H9 (cell line): ENCODE results near the gene PCSK6. TPM values are rescaled to one million over a fixed set of nuclear protein-coding genes. Genes with fewer than 3 reads are reported as not detected.

Experiments
- DNase-seq: peaks from one replicate; pipeline ENCODE4 v3.0.0-alpha.2; 2017
- H2AFZ ChIP-seq: one replicate; pipeline ENCODE4 v1.6.1; 2013; ENCODE audit warnings: mild to moderate bottlenecking, low read length, control low read depth, moderate library complexity
- H2AK5ac ChIP-seq: 2 replicates; pipeline ENCODE4 v1.6.1; 2013; ENCODE audit warnings: low read length, control low read depth, mixed read lengths; ENCODE audit not compliant: insufficient read length
- H2BK120ac ChIP-seq: one replicate; pipeline ENCODE4 v1.6.1; 2013; ENCODE audit warnings: low read depth, mild to moderate bottlenecking, low read length, control low read depth, inconsistent platforms; ENCODE audit not compliant: poor library complexity, severe bottlenecking
- H2BK12ac ChIP-seq: 2 replicates; pipeline ENCODE4 v1.6.1; 2013; ENCODE audit warnings: low read length, control low read depth, mixed read lengths, low read depth; ENCODE audit not compliant: insufficient read length
- H2BK15ac ChIP-seq: 2 replicates; pipeline ENCODE4 v1.6.1; 2013; ENCODE audit warnings: low read depth, low read length, control low read depth
- H2BK20ac ChIP-seq: one replicate; pipeline ENCODE4 v1.6.1; 2013; ENCODE audit warnings: low read depth, mild to moderate bottlenecking, low read length, control low read depth, inconsistent platforms; ENCODE audit not compliant: poor library complexity, severe bottlenecking
- H2BK5ac ChIP-seq: 2 replicates; pipeline ENCODE4 v1.6.1; 2013; ENCODE audit warnings: low read length, control low read depth, mixed read lengths; ENCODE audit not compliant: insufficient read length
- H3K14ac ChIP-seq: 2 replicates; pipeline ENCODE4 v1.6.1; 2013; ENCODE audit warnings: low read length, control low read depth; ENCODE audit not compliant: insufficient read depth
- H3K18ac ChIP-seq: 2 replicates; pipeline ENCODE4 v1.6.1; 2013; ENCODE audit warnings: low read depth, mild to moderate bottlenecking, mixed read lengths, low read length, control low read depth; ENCODE audit not compliant: insufficient read length
- H3K23ac ChIP-seq: 2 replicates; pipeline ENCODE4 v1.6.1; 2013; ENCODE audit warnings: low read length, control low read depth, mixed read lengths, low read depth; ENCODE audit not compliant: insufficient read length
- H3K23me2 ChIP-seq: 2 replicates; pipeline ENCODE4 v1.6.1; 2013; ENCODE audit warnings: low read depth, mild to moderate bottlenecking, mixed read lengths, low read length, control low read depth; ENCODE audit not compliant: insufficient read length, poor library complexity, severe bottlenecking
- H3K27ac ChIP-seq: 2 replicates; pipeline ENCODE4 v1.5.1; 2013; ENCODE audit warnings: low read length, control low read depth, mixed read lengths, low read depth; ENCODE audit not compliant: insufficient read length
- H3K27me3 ChIP-seq: 2 replicates; pipeline ENCODE4 v1.6.1; 2013; ENCODE audit warnings: low read length, control low read depth, inconsistent platforms; ENCODE audit not compliant: insufficient read depth
- H3K4ac ChIP-seq: 2 replicates; pipeline ENCODE4 v1.6.1; 2013; ENCODE audit warnings: low read depth, mild to moderate bottlenecking, control low read depth, inconsistent platforms, low read length, moderate library complexity
- H3K4me1 ChIP-seq: 2 replicates; pipeline ENCODE4 v1.6.1; 2013; ENCODE audit warnings: low read length, control low read depth, inconsistent platforms; ENCODE audit not compliant: insufficient read depth
- H3K4me2 ChIP-seq: 2 replicates; pipeline ENCODE4 v1.6.1; 2013; ENCODE audit warnings: low read length, control low read depth, mixed read lengths; ENCODE audit not compliant: insufficient read length, insufficient read depth
- H3K56ac ChIP-seq: 2 replicates; pipeline ENCODE4 v1.6.1; 2013; ENCODE audit warnings: low read depth, mild to moderate bottlenecking, mixed read lengths, low read length, control low read depth; ENCODE audit not compliant: insufficient read length
- H3K79me1 ChIP-seq: 2 replicates; pipeline ENCODE4 v1.6.1; 2013; ENCODE audit warnings: low read depth, mild to moderate bottlenecking, moderate library complexity, low read length, control low read depth, inconsistent platforms; ENCODE audit not compliant: insufficient read depth, poor library complexity, severe bottlenecking
- H3K79me2 ChIP-seq: 2 replicates; pipeline ENCODE4 v1.6.1; 2013; ENCODE audit warnings: low read length, control low read depth, inconsistent platforms; ENCODE audit not compliant: insufficient read depth
- H3K9ac ChIP-seq: 2 replicates; pipeline ENCODE4 v1.6.1; 2013; ENCODE audit warnings: low read length, control low read depth, mixed read lengths; ENCODE audit not compliant: insufficient read length; ENCODE audit errors: extremely low read depth
- H3K9me3 ChIP-seq: one replicate; pipeline ENCODE4 v1.6.1; 2013; ENCODE audit warnings: low read depth, low read length, inconsistent platforms; ENCODE audit not compliant: control insufficient read depth
- H3T11ph ChIP-seq: one replicate; pipeline ENCODE4 v1.6.1; 2013; ENCODE audit warnings: mild to moderate bottlenecking, low read length, control low read depth, inconsistent platforms
- H4K20me1 ChIP-seq: one replicate; pipeline ENCODE4 v1.6.1; 2013; ENCODE audit not compliant: control insufficient read depth, insufficient read length, insufficient read depth
- H4K5ac ChIP-seq: 2 replicates; pipeline ENCODE4 v1.6.1; 2013; ENCODE audit warnings: low read depth, mild to moderate bottlenecking, mixed read lengths, low read length, control low read depth; ENCODE audit not compliant: insufficient read length
- H4K8ac ChIP-seq: replicated peaks from 2 replicates; pipeline ENCODE4 v1.6.1; 2013; ENCODE audit warnings: low read length, control low read depth, mixed read lengths, low read depth; ENCODE audit not compliant: insufficient read length
- H4K91ac ChIP-seq: 2 replicates; pipeline ENCODE4 v1.6.1; 2013; ENCODE audit warnings: low read depth, mild to moderate bottlenecking, moderate library complexity, mixed read lengths, low read length, control low read depth; ENCODE audit not compliant: insufficient read length
- H3K27ac Mint-ChIP-seq, 3 experiments: 2 replicates in 2 of 3; 3 replicates in 1 of 3; pipeline ENCODE4 v1.8.0; 2020 to 2021; ENCODE audit warnings: mixed read lengths in 3 of 3, mild to moderate bottlenecking in 1 of 3, moderate library complexity in 1 of 3
- H3K27me3 Mint-ChIP-seq: 2 replicates; pipeline ENCODE4 v1.8.0; 2021; ENCODE audit warnings: low read depth, mild to moderate bottlenecking, moderate library complexity, mixed read lengths
- H3K36me3 Mint-ChIP-seq, 3 experiments: 2 replicates in 2 of 3; 3 replicates in 1 of 3; pipeline ENCODE4 v1.8.0; 2020 to 2021; ENCODE audit warnings: low read depth in 3 of 3, mixed read lengths in 3 of 3; ENCODE audit not compliant: insufficient read depth in 1 of 3
- H3K4me1 Mint-ChIP-seq, 2 experiments: 2 replicates each; pipeline ENCODE4 v1.8.0; 2020; ENCODE audit warnings: mixed read lengths in 2 of 2
- H3K4me3 Mint-ChIP-seq, 2 experiments: 2 replicates in 1 of 2; 3 replicates in 1 of 2; pipeline ENCODE4 v1.8.0; 2020 to 2021; ENCODE audit warnings: mild to moderate bottlenecking in 2 of 2, mixed read lengths in 2 of 2, moderate library complexity in 1 of 2
- H3K9me3 Mint-ChIP-seq, 2 experiments: 2 replicates in 1 of 2; 3 replicates in 1 of 2; pipeline ENCODE4 v1.8.0; 2020; ENCODE audit warnings: mild to moderate bottlenecking in 2 of 2, mixed read lengths in 2 of 2, moderate library complexity in 1 of 2
- WGBS: extraction: QIAGEN DNeasy Blood & Tissue Kit; methylation state at CpG from one replicate; pipeline ENCODE4 v1.1.7; 2013; ENCODE audit warnings: missing lambda C conversion rate, low lambda C conversion rate, mixed read lengths; ENCODE audit not compliant: insufficient read length; ENCODE audit errors: extremely low coverage; 5-methylcytosine and 5-hydroxymethylcytosine counted together
- total RNA-seq: library from RNA; stranded (reverse); gene quantifications from 2 replicates; pipeline ENCODE4 v1.2.1, GENCODE V29; 2021
- TF ChIP-seq, protein P1 (sequence below): fragments of 200-600 bp; sonication (generic); conservative IDR thresholded peaks from 3 replicates; pipeline ENCODE4 v1.8.0; 2021; ENCODE audit warnings: antibody characterized with exemption, mild to moderate bottlenecking

The PCSK6 gene
- total RNA-seq, 1 experiment from 2014 or later: 4.0 TPM

DNA sequence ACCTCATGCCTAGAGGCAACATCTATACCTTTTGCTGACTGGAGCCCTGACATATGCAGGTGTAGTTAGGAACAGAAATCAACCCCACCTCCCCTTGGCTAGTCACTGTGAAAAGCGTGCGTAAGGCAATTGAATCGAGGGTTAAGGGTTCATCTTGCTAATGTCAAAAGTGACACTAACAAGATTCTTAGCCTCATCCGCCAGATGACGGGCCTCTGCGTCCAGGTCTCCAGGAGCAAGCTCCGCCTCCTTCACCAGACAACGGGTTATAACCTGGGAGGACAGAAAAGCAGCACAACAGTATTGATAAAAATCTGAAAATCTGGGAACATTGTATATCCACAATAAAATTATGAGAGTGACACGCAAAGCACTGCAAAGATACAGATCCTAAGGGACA lies 216.9 kb downstream of the PCSK6 start:
- no peaks in the 10 kb centered on the region for H4K20me1 ChIP-seq
- H3K9ac ChIP-seq: no peak overlapping the region
- peaks cover 8% of the 10 kb centered on the region for H3K23me2 ChIP-seq
- Mint-ChIP-seq H3K4me3 (no peak overlapping the region), H3K4me1 (peaks cover under 1 to 2% of the 10 kb centered on the region in 2 experiments; a peak in 3 of 4 replicates), H3K36me3 (peaks cover 39 to 78% (median 63%) of the 10 kb centered on the region in 3 experiments; a peak in 6 of 7 replicates), H3K9me3 (no peaks in the 10 kb centered on the region), H3K27me3 (no peaks in the 10 kb centered on the region), H3K27ac (no peak overlapping the region)
- no peak overlapping the region for H3K4me2 ChIP-seq
- H4K91ac ChIP-seq: no peak overlapping the region
- H2AK5ac ChIP-seq: no peak overlapping the region
- H3K4ac ChIP-seq: no peak overlapping the region
- H2BK20ac ChIP-seq: no peak overlapping the region
- H3K27me3 ChIP-seq: no peaks in the 10 kb centered on the region
- H2AFZ ChIP-seq: no peak overlapping the region
- no peak overlapping the region for H2BK5ac ChIP-seq
- H2BK120ac ChIP-seq: no peak overlapping the region
- no peak overlapping the region for H3K27ac ChIP-seq
- no peak overlapping the region for H3T11ph ChIP-seq
- WGBS: no CpG with 5 or more reads among the region's 9 CpGs
- H3K4me1 ChIP-seq: no peaks in the 10 kb centered on the region
- no peak overlapping the region for H3K23ac ChIP-seq
- H3K56ac ChIP-seq: no peak overlapping the region
- TF ChIP-seq, protein P1, sequence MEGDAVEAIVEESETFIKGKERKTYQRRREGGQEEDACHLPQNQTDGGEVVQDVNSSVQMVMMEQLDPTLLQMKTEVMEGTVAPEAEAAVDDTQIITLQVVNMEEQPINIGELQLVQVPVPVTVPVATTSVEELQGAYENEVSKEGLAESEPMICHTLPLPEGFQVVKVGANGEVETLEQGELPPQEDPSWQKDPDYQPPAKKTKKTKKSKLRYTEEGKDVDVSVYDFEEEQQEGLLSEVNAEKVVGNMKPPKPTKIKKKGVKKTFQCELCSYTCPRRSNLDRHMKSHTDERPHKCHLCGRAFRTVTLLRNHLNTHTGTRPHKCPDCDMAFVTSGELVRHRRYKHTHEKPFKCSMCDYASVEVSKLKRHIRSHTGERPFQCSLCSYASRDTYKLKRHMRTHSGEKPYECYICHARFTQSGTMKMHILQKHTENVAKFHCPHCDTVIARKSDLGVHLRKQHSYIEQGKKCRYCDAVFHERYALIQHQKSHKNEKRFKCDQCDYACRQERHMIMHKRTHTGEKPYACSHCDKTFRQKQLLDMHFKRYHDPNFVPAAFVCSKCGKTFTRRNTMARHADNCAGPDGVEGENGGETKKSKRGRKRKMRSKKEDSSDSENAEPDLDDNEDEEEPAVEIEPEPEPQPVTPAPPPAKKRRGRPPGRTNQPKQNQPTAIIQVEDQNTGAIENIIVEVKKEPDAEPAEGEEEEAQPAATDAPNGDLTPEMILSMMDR: no peak
- no peaks in the 10 kb centered on the region for H3K9me3 ChIP-seq
- DNase-seq: no peak
- no peak overlapping the region for H2BK12ac ChIP-seq
- H4K8ac ChIP-seq: no peak overlapping the region
- no peak overlapping the region for H3K14ac ChIP-seq
- H3K18ac ChIP-seq: no peak overlapping the region
- H4K5ac ChIP-seq: no peak overlapping the region
- no peak overlapping the region for H2BK15ac ChIP-seq
- H3K79me1 ChIP-seq: no peaks in the 10 kb centered on the region
- H3K79me2 ChIP-seq: no peaks in the 10 kb centered on the region; the same call in 1 of the 2 replicates
